Activated CD4-positive, alpha-beta T cell treated with anti-CD3 and anti-CD28 coated beads for 24 hours (primary cell): ENCODE data around the gene LHPP.

Source experiments
- DNase-seq, 2 donors: peaks; one replicate each; pipeline ENCODE4 v3.0.0-alpha.2; 2020; ENCODE audit warnings: low read depth in 2 of 2

Gene LHPP

GRCh38 chr10:124521429-124521871 is 59.8 kb downstream of the LHPP start:
- DNase-seq, result no peak

DNA sequence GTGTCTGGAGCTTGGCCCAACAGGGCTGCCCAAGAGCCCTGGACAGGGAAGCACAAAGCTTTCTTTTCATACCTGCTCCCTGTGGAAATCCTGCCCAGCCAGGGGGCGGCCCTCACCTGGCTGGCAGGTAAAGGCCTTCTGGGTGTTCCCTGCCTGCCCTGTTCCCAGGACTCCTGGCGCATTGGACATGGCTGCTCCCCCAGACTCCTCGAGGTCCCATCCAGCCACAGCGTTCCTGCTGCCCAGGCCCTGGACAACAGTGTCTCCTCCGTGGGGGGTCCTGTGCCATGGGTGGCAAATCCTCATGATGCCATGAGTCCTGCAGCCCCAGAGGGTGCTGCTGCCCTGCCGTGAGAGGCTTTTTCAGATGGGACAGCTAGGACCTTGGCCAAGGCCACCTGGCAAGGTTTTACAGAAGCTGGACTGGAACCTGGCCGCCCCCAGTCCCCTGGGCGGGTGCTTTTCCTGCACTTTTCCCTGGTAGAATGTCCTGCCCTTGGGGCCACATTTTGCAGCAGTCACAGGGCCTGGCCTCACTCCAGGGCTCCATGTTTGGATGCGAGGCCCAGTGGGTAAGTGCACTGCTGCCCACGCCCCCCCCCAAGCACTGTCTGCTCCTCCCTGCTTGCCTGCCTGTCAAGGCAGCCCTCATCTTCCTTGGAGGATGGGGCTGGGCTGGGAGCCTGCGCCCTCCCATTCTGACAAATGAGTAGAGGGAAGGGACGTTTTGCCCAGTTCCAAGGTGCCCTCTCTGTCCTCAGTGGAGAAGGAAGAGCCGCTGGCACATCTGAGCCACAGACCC is 60.7 kb downstream of the LHPP start:
- DNase-seq, result no peak

GRCh38 chr10:124522933-124523871 is 61.6 kb downstream of the LHPP start:
- no peak for DNase-seq

DNA sequence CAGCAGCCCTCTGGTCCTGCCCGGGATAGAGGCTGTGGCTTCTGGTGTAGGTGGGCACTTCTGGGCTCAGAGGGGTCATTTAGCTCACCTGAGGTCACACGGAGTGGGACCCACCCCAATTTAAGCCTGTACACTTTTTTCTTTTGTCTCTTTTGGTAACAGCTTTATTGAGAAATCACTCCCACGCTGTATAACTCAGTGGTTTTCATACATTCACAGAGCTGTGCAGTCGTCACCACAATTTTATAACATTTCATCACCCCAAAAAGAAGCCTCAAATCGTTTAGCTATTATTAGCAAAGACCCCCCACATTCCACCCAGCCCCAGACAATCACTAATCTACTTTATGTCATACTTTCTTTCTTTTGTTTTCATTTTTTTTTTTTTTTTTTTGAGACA is 62.3 kb downstream of the LHPP start:
- no peak for DNase-seq

GRCh38 chr10:124524991-124525653 is 63.5 kb downstream of the LHPP start:
- no peak for DNase-seq

DNA sequence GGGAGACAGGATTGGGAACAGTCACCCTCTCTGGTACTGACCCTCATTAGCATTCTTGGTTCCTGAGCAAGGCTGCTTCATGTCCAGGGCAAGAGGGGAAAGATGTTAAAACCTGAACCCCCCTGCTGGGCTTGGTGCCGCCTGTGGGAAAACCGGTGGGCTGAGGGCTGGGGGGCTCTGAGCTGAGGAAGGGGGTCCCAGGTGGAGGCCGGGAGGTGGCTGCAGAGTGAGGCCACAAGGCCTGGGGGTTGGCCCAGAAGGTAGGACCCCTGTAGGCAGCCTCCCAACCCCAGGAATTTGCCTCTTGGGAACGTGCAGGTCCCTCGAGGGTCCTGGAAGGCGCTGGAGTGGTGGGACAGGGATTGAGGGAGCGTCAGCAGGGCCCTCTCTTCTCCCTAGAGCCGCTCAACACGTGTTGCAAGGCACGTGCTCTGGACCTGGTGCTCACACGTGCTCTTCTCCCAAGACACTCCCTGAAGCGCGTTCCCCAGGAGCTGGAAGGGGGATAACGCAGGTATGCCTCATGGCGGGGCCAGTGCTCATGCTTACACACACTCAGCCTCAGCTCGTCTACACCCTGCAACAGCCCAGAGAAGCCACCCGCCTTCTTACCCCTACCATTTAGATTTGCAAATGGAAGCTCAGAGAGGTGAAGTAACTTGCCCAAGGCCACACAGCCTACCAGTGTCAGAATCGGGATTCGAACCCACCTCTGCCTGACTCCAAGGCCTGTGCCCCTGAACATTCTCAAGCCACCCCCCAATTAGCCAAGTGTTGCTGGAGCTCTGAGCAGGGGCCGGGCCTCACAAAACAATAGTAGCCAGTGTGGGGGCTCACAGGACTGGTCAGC is 64.4 kb downstream of the LHPP start:
- no peak for DNase-seq

DNA sequence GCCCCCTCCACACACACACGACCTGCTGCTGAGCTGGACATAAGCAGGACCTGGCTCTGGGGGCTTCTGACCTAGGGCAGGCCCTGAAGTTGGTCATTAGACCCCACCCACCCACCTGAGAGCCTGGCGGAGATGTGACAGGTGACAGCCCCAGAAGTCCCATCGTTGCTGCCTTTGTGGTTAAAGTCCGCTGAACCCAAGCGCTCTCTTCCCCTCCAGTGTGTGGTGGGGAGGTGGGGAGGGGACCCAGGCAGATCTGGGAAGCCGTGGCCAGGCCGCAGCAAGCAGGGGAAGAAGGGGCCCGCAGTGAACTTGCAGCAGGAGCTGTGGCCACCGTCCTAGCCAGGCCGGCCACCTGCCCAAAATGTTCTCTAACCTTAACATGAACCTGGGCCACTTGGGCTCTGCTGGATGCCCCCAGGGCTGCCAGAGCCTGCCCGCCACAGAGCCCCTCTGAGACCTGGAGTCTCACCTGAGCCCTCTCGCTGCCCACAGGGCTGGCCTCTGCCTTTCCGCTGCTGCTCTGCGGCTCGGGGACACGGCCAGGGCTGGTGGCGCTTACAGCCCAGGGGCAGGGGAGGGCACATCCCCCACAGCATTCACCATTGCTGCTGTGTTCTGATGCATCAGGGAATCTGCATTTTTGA is 65.1 kb downstream of the LHPP start:
- no peak for DNase-seq

DNA sequence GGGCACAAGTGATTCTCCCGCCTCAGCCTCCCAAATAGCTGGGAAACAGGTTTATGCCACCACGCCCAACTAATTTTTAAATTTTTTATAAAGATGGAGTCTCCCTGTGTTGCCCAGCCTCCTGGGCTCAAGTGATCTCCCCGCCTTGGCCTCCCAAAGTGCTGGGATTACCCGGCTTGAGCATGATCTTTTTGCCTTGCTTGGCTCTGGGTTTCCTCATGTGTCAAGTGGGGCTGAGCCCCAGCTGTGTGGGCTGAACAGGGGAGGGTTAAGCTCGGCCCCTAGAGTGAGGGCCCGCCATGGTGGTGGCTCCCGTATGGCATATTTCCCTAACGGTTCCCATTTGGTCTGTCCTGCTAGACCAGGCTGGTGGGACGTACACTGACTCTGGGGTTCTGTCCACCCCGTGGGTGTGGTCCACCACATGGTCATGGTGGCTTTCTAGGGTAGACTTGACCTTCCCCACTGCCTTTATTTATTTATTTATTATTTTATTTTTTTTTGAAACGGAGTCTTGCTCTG is 66.3 kb downstream of the LHPP start:
- DNase-seq, result no peak

- no peak for DNase-seq
Measured at GRCh38 chr10:124529661-124530214, 68.1 kb downstream of the LHPP start.

DNA sequence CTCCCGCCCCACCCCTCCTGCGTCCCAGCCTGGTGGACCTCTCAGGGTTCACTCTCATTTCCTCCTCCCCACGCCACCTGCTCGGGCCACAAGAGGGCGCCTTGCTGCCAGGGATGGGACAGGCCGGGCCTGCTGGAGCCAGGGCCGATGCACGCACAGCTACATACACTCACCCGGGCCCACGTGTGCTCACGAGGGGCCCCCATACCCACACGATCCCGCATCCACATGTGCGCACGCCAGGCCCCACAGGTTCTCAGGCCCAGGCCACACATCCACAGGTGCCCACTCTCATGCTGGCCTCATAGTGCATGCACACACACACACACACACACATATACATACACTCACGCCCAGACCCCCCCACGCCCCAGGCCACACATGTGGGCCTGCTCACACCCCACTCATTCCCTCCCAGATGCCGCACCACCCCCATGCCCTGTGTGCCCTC is 68.6 kb downstream of the LHPP start:
- peak; percentile 80 to 81 for DNase-seq

DNA sequence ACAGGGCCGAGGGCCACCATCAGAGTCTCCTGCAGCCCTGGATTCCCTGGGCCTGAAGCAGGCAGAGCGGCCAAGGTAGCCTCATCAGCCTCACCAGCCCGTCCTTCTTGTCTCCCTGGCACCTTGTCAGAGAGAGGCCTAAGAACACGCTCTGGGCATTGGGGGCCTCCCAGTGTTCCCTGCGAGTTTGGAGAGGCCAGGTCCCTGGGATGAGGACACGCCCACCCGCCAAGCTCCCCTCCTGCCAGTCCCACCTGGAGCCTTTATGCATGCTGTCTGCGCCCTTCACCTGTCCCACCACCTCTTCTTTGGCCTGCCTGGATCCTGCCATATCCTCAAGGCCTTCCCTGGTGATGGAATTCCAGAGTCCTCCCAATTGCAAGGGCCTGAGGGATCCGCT is 69.2 kb downstream of the LHPP start:
- no peak for DNase-seq

GRCh38 chr10:124532106-124532641 is 70.6 kb downstream of the LHPP start:
- DNase-seq, result no peak

DNA sequence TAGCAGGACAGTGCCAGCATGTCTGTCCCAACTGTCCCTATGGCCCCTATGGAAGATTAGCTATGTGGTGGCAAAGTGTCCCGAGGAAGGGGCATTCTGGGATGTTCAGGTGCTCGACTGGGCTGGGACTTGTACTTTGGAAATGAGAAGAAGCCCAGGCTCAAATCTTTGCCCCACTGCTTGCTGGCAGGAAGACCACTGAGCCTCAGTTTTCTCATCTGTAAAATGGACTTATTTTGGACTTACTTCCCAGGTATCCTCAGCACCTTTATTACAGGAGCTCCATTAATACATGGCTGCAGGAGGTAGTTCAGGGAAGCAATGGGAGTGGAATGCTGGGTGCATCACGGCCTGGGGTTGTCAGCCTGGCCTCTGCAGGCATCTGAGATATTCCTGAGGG is 71.2 kb downstream of the LHPP start:
- DNase-seq, result no peak

GRCh38 chr10:124533266-124533665 is 71.6 kb downstream of the LHPP start:
- DNase-seq, result no peak

- DNase-seq, result no peak
Measured at GRCh38 chr10:124534231-124534798, 72.7 kb downstream of the LHPP start.

GRCh38 chr10:124534826-124535601 is 73.4 kb downstream of the LHPP start:
- DNase-seq, result no peak

DNA sequence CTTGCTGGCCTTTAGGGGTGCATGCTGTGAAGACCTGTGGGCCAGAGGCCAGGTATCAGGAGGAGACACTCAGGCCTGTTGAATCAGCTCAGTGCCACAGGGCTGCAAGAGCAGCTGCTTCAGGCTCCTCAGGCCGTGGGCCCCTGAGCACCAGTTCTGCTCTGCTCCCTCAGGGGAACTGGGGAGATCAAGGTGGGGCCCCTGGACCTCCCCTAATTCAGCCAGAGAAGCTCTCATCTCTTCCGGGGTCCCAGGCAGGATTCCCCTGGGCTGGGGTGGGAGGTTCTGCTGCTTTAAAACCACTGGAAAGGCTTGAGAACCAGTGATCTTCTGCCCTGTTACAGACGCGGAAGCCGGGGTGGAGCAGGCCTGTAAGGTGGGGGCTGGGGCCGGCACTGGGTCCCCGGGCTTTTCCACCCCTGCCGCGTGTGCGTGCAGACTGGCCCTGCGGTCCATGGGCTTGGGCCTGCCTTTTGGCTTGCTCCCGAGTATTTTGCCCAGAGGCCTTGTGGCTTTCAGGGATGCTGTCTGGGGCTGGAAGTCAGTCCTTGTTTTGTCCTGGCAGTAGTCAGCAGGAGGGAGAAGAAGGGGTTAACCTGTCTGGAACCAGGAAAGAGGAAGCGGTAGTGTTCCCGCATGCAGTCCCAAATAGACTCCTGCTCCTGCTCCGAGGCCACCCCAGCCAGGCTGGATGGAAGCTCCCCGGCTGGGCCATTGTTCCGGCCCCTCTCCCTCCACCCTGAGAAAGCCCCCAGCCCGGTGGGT is 74.3 kb downstream of the LHPP start:
- DNase-seq, result no peak

GRCh38 chr10:124536496-124537050 is 75.0 kb downstream of the LHPP start:
- no peak for DNase-seq
